Stomach (tissue), 9 donors: ENCODE measurements around the gene PLXDC1. TPM values are rescaled to one million over a fixed set of nuclear protein-coding genes. Genes with fewer than 3 reads are reported as not detected.
A peak's percentile ranks its signal among the peaks of the same experiment; 100 is the strongest.

Experiments used
- DNase-seq, 2 donors: peaks; one replicate each; pipeline versions ENCODE4 v3.0.0 to v3.0.0-alpha.2; 2013 to 2019
- H3K27ac ChIP-seq, 5 donors: fragments of 200-600 bp in 4 of 5; sonication (generic) in 4 of 5; one replicate each; pipeline ENCODE4 v1.5.1; 2013 to 2019; ENCODE audit warnings: mild to moderate bottlenecking in 1 of 5, moderate library complexity in 1 of 5
- H3K27me3 ChIP-seq, 3 donors: fragments of 200-600 bp; sonication (generic); one replicate each; pipeline ENCODE4 v1.5.1; 2017 to 2019; ENCODE audit warnings: mixed run types in 1 of 3
- H3K36me3 ChIP-seq, 4 donors: fragments of 200-600 bp; sonication (generic); 1 replicate in 3 of 4; 2 replicates in 1 of 4; pipeline ENCODE4 v1.5.1; 2016 to 2019
- H3K4me1 ChIP-seq, 4 donors: fragments of 200-600 bp; sonication (generic); one replicate each; pipeline ENCODE4 v1.5.1; 2016 to 2019
- H3K4me3 ChIP-seq, 4 donors: fragments of 200-600 bp; sonication (generic) in 3 of 4; one replicate each; pipeline ENCODE4 v1.5.1; 2016 to 2019; ENCODE audit warnings: mild to moderate bottlenecking in 1 of 4
- H3K9me3 ChIP-seq, 4 donors: fragments of 200-600 bp; sonication (generic); one replicate each; pipeline ENCODE4 v1.5.1; 2016 to 2019
- CTCF ChIP-seq, 7 experiments: fragments of 450-650 bp in 4 of 7; fragments of 200-600 bp in 3 of 7; sonication (generic) in 3 of 7; IDR thresholded peaks; one replicate each; pipeline ENCODE4 v1.5.1; 2016 to 2019; ENCODE audit warnings: antibody characterized with exemption in 7 of 7, control low read depth in 2 of 7, mild to moderate bottlenecking in 1 of 7
- EP300 ChIP-seq: sonication (generic); formaldehyde crosslinking; IDR thresholded peaks from one replicate; pipeline ENCODE4 v1.6.1; 2017; ENCODE audit warnings: antibody characterized with exemption
- POLR2A ChIP-seq, 4 donors: fragments of 450-650 bp; IDR thresholded peaks; one replicate each; pipeline ENCODE4 v1.6.1; 2016; ENCODE audit warnings: antibody characterized with exemption in 4 of 4, control low read depth in 2 of 4, mild to moderate bottlenecking in 1 of 4, moderate library complexity in 1 of 4
- POLR2AphosphoS5 ChIP-seq, 3 donors: sonication (generic); formaldehyde crosslinking; IDR thresholded peaks; one replicate each; pipeline ENCODE4 v1.6.1; 2016; ENCODE audit warnings: antibody characterized with exemption in 3 of 3
- WGBS, 5 donors: extraction: QIAGEN DNeasy Blood & Tissue Kit in 3 of 5; methylation state at CpG; one replicate each; pipeline versions ENCODE4 v1.1.5 to v1.1.7; 2013 to 2018; 5-methylcytosine and 5-hydroxymethylcytosine counted together
- intact Hi-C: fragments of 100-400 bp; cut with DNase I; formaldehyde crosslinking; loops from one replicate; pipeline ENCODE4 v1.15.1; 2023; ENCODE audit warnings: low total_unique reads
- polyA plus RNA-seq, 3 donors: library from polyadenylated mRNA; stranded (reverse); fragments of 200-250 nt; gene quantifications; one replicate each; pipeline ENCODE4 v1.2.3, GENCODE V29; 2013
- total RNA-seq, 5 donors: library from RNA; depleted of rRNA; stranded (reverse); fragments of >200 nt; gene quantifications; one replicate each; pipeline versions ENCODE4 v1.1.0 to v1.2.3, GENCODE V29; 2014 to 2016
- donor health status: healthy with polysubstance abuse.
- donor health status: Bipolar disorder and iron deficiency.
- donor health status: healthy.

PLXDC1 gene
- total and polyA plus RNA-seq, 8 donors, result 0.58 to 77.2 (median 4.4) TPM

DNA sequence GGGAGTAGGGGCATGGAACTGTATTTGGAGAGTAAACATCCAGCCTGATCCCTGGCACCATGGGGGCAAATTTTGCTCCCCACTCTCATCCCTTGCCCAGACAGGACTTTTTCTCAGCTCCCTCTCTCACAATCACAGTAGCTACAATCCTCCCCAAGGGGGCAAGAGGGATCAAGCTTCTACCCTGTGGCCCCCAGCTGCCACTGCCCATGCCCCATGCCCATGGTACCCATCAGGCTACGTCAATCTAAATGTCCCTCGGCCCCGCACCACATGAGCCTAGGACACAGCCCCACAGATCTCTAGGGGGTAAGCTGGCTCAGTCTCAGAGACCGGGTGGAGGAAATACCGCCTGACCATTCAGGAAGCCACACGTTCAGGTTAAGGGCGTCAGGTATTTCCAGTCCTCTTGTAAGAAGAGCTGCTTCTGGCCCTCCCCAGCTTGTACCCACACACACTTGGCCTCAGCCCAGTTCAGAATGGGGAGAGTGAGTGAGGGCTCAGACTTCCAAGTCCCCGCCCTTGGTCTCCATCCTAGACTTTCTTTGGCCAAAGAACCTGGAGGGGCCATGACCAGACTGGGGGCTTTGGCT lies 44.2 kb upstream of the PLXDC1 start:
- H3K27ac ChIP-seq, result peak overlapping the region in 4 of 5 donors; percentile 10 to 97 (median 10)
- DNase-seq, result peak in 1 of 2 donors; percentile 55
- no peaks in the 10 kb centered on the region for H3K27me3 ChIP-seq
- intact Hi-C loops, result no loop called here
- WGBS, 5 donors, result 53 to 74% (median 55%) methylated on average over 6 to 8 of the region's 8 CpGs
- peaks cover 28 to 58% (median 47%) of the 10 kb centered on the region in 4 donors for H3K4me1 ChIP-seq
- peaks cover 0 to 35% (median 31%) of the 10 kb centered on the region in 4 donors for H3K36me3 ChIP-seq
- peak overlapping the region in 2 of 4 donors; percentile 79 to 83 for H3K4me3 ChIP-seq
- TF ChIP-seq POLR2AphosphoS5 (IDR thresholded peaks at IDR 0.05) (no peak), EP300 (no peak), POLR2A (IDR thresholded peaks at IDR 0.05) (no peak), CTCF (IDR thresholded peaks at IDR 0.05) (no peak)
- H3K9me3 ChIP-seq, result no peaks in the 10 kb centered on the region

- Histone ChIP-seq H3K36me3 (peaks cover 0 to 41% (median 37%) of the 10 kb centered on the region in 4 donors), H3K27ac (peak overlapping the region in 4 of 5 donors; percentile 10 to 97 (median 10)), H3K4me1 (peaks cover 28 to 58% (median 47%) of the 10 kb centered on the region in 4 donors), H3K9me3 (no peaks in the 10 kb centered on the region), H3K27me3 (no peaks in the 10 kb centered on the region), H3K4me3 (no peak overlapping the region)
- DNase-seq, result no peak
- intact Hi-C loops, result no loop called here
- no peak for TF ChIP-seq POLR2A (IDR thresholded peaks at IDR 0.05)
- TF ChIP-seq EP300, result no peak
- TF ChIP-seq POLR2AphosphoS5 (IDR thresholded peaks at IDR 0.05), result no peak
- no peak for TF ChIP-seq CTCF (IDR thresholded peaks at IDR 0.05)
- 73 to 83% (median 76%) methylated on average over 5 to 10 of the region's 10 CpGs for WGBS, 5 donors
Observed at GRCh38 chr17:39194985-39195524, 43.6 kb upstream of the PLXDC1 start.

DNA sequence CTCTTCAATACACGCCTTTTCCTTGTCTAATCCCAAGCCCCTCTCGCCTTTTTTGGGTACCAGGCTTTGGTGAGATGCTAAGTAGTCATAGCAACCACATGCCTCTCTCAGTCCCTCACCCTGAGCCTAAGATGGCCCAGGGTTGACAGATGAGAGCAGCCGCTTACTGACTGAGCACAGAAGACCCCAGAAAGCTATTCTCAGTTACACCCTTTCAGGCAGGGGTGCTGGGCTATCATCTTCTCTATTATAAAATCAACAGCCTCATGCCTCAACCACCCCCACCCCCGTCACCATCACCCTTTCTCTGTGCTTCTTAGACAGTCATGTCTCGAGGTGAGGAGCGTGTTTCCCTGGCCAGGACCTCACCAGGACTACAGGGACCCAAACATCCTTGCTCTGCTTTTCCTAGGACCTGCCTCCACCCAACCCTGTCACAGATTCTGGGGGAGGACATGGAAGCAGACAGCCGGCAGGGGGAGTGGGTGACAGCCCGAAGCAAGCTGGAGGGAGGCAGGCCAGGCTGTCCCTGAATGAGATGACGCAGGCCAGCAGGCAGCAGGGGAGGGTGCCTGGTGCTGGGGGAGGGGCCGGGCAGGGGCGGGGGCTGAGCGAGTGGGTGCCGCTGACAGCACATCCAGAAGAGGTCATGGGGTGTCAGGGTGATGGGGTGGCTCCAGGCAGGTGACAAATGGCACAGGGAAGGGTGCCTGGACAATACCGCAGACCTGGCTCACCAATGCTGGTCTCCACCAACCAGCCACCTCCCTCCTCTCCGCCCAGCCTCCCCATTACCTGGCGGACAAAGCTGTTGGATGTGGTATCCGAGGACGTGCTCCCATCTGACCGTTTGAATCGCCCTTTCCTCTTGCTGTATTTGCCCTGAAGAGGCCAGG lies 42.9 kb upstream of the PLXDC1 start:
- Histone ChIP-seq H3K36me3 (peaks cover 0 to 48% (median 44%) of the 10 kb centered on the region in 4 donors), H3K27ac (peak overlapping the region in 3 of 5 donors; percentile 10 to 97 (median 11)), H3K9me3 (no peaks in the 10 kb centered on the region), H3K27me3 (no peaks in the 10 kb centered on the region), H3K4me1 (peaks cover 28 to 55% (median 45%) of the 10 kb centered on the region in 4 donors), H3K4me3 (no peak overlapping the region)
- intact Hi-C loops, result no loop called here
- WGBS, 5 donors, result 65 to 82% (median 74%) methylated on average over 18 to 20 of the region's 20 CpGs
- TF ChIP-seq CTCF (IDR thresholded peaks at IDR 0.05) (peak in 2 of 7 experiments; percentile 8 to 19), POLR2A (IDR thresholded peaks at IDR 0.05) (no peak)
- DNase-seq, result peak in 1 of 2 donors; percentile 86

DNA sequence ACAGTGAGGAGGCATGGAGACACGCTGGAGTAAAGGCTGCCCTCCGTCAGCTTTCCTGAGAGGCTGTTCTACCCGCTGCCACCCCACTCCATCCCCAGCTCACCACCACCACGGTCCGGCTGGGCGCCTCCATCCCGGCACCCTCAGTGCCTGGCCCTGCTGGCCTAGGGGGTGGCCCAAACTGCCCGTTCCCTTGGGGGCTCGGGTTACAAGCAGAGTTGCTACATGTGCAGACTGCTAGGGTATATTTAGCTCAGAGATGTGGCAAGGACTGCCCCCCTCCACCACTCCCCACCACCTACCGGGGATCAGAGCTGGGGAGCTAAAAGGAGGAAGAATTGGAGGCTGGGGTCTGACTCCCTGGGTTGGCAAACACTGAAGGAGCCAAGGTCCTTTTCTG lies 41.9 kb upstream of the PLXDC1 start:
- DNase-seq, result no peak
- intact Hi-C loops, result no loop called here
- H3K36me3 ChIP-seq, result peaks cover 0 to 58% (median 54%) of the 10 kb centered on the region in 4 donors
- H3K9me3 ChIP-seq, result no peaks in the 10 kb centered on the region
- peaks cover 25 to 47% (median 39%) of the 10 kb centered on the region in 4 donors for H3K4me1 ChIP-seq
- H3K27me3 ChIP-seq, result no peaks in the 10 kb centered on the region
- no peak overlapping the region for H3K4me3 ChIP-seq
- 77 to 94% (median 86%) methylated on average over 7 to 10 of the region's 10 CpGs for WGBS, 5 donors
- no peak overlapping the region for H3K27ac ChIP-seq
- TF ChIP-seq POLR2A (IDR thresholded peaks at IDR 0.05) (no peak), POLR2AphosphoS5 (IDR thresholded peaks at IDR 0.05) (no peak), EP300 (no peak), CTCF (IDR thresholded peaks at IDR 0.05) (no peak)
